GM18909 (cell line): Measurements from ENCODE around the gene TEN1.

Source experiments
- ATAC-seq: cut with Tn5 transposase; IDR thresholded peaks from one replicate; pipeline ENCODE4 v1.9.1; 2021; ENCODE audit warnings: mild to moderate bottlenecking; ENCODE audit not compliant: unreplicated experiment, poor library complexity

The TEN1 gene

DNA sequence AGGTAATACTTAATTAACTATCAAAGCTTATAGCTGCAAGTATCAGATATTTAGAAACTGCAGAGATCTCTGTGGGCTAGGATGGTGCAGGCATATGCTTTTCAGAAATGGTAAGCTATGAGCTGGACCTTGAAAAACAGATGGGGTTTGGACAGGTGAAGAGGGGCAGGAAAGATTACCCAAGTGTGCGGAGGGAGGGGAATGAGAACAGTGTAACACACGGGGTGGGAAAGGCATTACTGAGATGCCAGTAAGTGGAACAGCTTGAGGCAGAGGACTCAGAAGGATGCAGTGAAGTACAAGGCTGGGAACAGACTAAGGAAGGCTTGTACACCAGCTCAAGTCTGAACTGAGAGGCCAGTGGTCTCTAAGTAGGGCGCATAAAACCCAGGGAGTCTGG lies 70.2 kb downstream of the TEN1 start:
- no peak for ATAC-seq

GRCh38 chr17:76049836-76050537 lies 70.9 kb downstream of the TEN1 start:
- no peak for ATAC-seq
